Stimulated activated CD8-positive, alpha-beta memory T cell treated with anti-CD3 and anti-CD28 coated beads, Interleukin-12 subunit alpha, Interleukin-12 subunit beta, amount 100 ng/mL, for 24 hours (primary cell): ENCODE results near the gene COL4A3.
"Not testable (repeated sequence)": the region's sequence is repeated elsewhere in the genome, so short reads cannot be mapped to it uniquely, and the experiment has no call there.

ENCODE experiments used
- DNase-seq: peaks from one replicate; pipeline ENCODE4 v3.0.0-alpha.2; 2020; ENCODE audit errors: extremely low read depth

Gene COL4A3

DNA sequence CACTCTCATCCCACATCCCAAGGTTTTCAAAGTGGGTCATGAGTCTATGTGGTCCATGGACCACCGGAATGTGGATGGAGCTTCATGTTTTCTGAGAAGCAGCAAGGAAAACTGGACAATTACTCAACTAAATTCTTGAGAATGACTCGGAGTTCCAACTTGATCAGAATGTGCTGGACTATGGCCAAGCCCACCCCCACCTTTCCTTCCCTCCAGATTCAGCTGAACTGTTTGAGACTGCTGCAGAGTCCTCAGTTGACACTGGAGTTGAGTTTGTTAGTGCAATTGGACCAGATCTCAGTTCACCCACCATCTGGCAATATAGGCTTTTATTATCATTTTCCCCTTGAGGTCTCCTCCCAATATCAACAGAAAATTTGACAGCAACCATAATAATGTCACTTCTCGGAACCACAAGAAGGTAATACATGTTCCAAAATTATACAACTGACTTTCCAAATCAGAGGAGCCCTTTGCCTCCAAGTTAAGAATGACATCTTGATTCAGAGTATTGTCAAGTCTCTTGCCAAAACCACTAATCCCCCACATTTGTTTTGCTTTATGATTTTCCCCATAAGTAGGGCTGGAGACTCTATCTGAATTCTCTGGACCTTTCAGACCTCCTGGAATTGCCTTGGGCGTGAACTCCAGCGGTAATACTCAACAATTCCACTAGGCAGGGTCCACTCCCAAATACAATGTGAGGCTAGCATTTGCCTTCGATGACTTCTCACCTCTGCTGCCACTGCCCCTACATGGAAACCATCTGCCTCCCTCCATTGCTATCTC, 9.2 kb upstream of the COL4A3 start:
- no peak for DNase-seq

DNA sequence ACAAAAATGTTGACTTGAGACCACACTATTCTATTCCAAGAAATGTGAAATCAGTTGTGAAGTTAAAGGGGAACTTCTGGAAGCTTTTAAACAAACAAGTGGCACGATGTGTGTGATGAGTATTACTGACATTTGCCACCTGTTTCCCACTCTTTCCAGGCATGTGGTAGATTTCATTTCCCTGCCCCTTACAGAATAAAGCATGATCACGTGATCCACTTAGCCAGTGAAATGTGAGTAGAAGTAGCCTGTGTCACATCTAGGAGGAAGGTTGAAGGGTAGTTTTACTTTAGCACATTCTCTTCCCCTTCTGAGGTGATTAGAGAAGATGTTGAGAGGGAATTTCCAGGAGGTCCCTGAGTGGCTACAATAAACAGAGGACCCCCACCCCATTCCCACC, 4.3 kb upstream of the COL4A3 start:
- DNase-seq, result no peak

GRCh38 chr2:227161947-227162346, 2.5 kb upstream of the COL4A3 start:
- no peak for DNase-seq

DNA sequence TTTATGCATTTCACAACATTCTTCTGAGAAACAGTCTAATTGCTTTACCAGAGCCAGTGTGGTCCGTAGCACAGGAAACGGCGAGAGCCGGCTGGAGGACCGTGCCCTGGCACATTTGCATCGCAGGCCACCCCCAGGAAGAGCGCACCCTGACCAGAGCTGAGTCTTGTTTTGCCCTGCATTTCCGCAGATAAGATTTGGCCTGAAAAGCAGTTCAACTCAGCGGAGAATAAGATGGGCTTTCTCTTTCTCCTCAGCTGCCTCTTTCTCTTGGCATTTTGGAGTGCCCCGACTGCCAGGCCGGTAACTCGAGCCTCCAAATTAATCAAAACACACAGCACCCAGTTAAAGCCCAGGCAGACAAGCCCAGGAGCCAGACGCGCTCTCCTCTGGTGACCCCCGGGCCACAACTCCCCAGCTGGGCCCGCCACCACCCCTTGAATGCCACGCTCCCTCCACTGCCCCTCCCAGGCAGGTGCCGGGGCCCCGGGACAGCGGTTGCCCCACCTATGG, 883 bp upstream of the COL4A3 start:
- no peak for DNase-seq

- DNase-seq, result no peak
Observed at GRCh38 chr2:227164763-227165291, 403 bp downstream of the COL4A3 start.

DNA sequence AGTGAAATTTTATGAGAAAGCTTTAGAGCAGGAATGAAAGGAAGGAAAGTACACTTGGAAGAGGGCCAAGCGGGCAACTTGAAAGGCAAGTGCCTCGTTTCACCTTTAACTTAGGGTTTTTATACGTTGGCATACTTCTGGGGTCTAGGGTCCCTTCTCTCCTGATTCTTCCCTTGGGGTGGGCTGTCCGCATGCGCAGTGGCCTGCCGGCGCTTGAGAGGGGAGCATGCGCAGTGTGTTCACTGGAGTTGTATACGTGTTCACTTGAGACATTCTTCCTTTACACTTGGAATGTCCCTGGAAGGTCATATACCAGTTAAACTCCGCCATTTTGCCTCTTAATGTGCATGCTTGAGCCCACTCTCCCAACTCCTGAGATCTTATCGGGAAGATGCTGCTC, 7.4 kb downstream of the COL4A3 start:
- DNase-seq, result not testable (repeated sequence)

- no peak for DNase-seq
Observed at GRCh38 chr2:227177592-227178336, 13.3 kb downstream of the COL4A3 start.

GRCh38 chr2:227179988-227180685, 15.7 kb downstream of the COL4A3 start:
- no peak for DNase-seq

GRCh38 chr2:227180770-227181169, 16.3 kb downstream of the COL4A3 start:
- DNase-seq, result no peak

- no peak for DNase-seq
Observed at GRCh38 chr2:227182765-227183164, 18.3 kb downstream of the COL4A3 start.

DNA sequence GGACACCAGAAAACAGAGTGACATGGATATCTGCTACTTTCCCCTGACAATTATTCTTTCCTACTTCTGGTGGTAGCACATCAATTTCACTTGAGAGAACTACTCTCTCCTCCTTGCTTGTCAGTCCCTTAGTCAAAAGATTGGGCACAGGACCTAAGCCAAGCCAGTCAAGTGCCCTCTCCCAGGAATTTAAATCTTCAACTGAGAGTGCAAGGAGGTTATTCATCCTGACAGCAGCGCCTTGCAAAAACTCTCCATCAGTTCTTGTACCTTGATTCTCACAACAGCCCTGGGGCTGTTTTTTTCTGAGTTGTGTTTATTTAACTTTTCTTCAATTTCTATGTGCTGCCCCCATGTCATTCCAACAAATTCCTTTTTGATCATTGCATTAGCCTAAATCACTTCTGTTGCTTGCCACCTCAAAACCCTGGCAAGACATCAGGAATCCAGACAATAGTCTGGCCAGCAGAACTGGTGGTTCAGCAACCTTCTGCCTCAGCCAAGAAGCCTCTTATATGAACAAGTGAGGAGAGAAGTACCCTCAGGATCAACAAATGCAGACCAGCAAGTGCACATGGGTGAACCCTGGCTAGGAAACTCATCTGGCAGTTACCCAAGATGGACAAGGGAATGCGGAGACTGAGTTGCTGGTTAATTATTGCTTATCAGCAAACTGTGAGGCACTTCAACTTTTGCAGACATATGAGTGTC, 19.4 kb downstream of the COL4A3 start:
- DNase-seq, result no peak

DNA sequence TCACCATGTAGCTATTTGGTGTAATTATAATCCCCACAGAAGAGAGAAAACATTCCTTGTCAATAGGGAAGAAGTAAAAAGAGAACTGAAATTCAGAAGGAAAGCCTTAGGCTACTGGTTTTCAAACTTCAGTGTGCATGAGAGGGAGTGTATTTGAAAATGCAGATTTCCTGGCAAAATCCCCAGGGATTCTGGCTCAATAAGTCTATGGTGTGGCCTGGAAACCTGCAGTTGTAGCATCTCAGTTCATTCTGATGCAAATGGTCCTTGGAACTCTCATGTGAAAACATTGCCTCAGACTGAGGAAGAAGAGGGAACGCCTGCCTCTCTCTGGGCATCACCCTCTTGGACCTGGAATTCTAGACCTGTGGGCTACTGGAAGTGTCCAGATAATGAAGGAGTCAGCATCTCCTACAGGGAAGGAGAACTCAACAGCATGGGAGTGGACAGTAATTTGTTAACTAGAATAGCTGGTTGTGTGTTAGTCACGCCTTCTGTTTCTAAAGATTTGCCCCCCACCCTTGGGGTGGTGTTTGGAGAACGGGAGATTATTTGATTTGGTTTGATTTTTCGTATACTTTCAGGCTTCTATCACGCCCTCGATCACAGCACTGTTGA, 21.3 kb downstream of the COL4A3 start:
- no peak for DNase-seq

- DNase-seq, result no peak
Observed at GRCh38 chr2:227186751-227187150, 22.3 kb downstream of the COL4A3 start.

- DNase-seq, result no peak
Observed at GRCh38 chr2:227188292-227188691, 23.9 kb downstream of the COL4A3 start.

- no peak for DNase-seq
Observed at GRCh38 chr2:227191367-227191766, 26.9 kb downstream of the COL4A3 start.

DNA sequence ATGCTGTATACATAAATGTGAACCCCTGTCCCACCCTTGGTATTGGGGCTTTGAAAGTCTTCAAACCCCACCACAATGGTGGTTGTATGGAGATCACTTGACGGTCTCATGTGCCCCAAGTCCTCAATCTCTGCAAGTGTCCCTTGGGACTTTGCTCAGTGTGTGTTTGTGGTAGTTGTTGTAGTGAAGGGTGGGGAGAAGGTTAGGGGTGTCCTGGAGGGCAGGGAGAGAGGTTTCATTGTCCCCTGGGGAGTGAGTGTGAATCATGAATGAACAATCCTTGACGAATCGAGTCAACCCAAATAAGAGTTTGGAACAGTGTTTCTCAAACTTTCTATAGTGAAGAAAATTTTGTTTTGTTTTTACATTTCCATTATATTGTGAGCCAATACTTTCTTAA, 28.1 kb downstream of the COL4A3 start:
- DNase-seq, result no peak

- no peak for DNase-seq
Observed at GRCh38 chr2:227194219-227194618, 29.8 kb downstream of the COL4A3 start.

- no peak for DNase-seq
Observed at GRCh38 chr2:227198866-227199265, 34.4 kb downstream of the COL4A3 start.

GRCh38 chr2:227201771-227202170, 37.3 kb downstream of the COL4A3 start:
- DNase-seq, result no peak

- no peak for DNase-seq
Observed at GRCh38 chr2:227204452-227204851, 40.0 kb downstream of the COL4A3 start.

- DNase-seq, result no peak
Observed at GRCh38 chr2:227205701-227206100, 41.3 kb downstream of the COL4A3 start.
